Activated naive CD4-positive, alpha-beta T cell treated with anti-CD3 and anti-CD28 coated beads, Interleukin-2, amount 50 U/mL, for 72 hours (primary cell): Measurements from ENCODE around the gene ITPRIPL2. TPM values are rescaled to one million over a fixed set of nuclear protein-coding genes. Genes with fewer than 3 reads are reported as not detected.

Experiments used
- ATAC-seq, 2 donors: fragments of 150-1000 bp; cut with Tn5 transposase; 2 replicates each; pipeline ENCODE4 v1.10.0; 2021; ENCODE audit warnings: mild to moderate bottlenecking in 2 of 2, moderate library complexity in 2 of 2
- DNase-seq, 2 donors: peaks; one replicate each; pipeline ENCODE4 v3.0.0; 2021 to 2022; ENCODE audit warnings: low spot score in 2 of 2
- H3K27ac Mint-ChIP-seq, 2 donors: one replicate each; pipeline ENCODE4 v1.8.0; 2022; ENCODE audit warnings: mild to moderate bottlenecking in 2 of 2, mixed read lengths in 2 of 2
- H3K36me3 Mint-ChIP-seq, 2 donors: one replicate each; pipeline ENCODE4 v1.8.0; 2022; ENCODE audit warnings: mixed read lengths in 2 of 2
- H3K9me3 Mint-ChIP-seq, 2 donors: one replicate each; pipeline ENCODE4 v1.8.0; 2022; ENCODE audit warnings: mixed read lengths in 2 of 2
- total RNA-seq, 2 donors: library from RNA; stranded (reverse); gene quantifications; one replicate each; pipeline ENCODE4 v1.2.3, GENCODE V29; 2022

The ITPRIPL2 gene
- total RNA-seq, 2 donors from 2014 or later = 1.3 to 1.8 TPM

GRCh38 chr16:19088341-19088916, 25.3 kb upstream of the ITPRIPL2 start:
- Mint-ChIP-seq H3K9me3 (peaks cover 4 to 7% of the 10 kb centered on the region in 2 donors), H3K27ac (no peak overlapping the region), H3K36me3 (peaks cover 6 to 7% of the 10 kb centered on the region in 2 donors)
- DNase-seq (no peak), ATAC-seq (no peak)

DNA sequence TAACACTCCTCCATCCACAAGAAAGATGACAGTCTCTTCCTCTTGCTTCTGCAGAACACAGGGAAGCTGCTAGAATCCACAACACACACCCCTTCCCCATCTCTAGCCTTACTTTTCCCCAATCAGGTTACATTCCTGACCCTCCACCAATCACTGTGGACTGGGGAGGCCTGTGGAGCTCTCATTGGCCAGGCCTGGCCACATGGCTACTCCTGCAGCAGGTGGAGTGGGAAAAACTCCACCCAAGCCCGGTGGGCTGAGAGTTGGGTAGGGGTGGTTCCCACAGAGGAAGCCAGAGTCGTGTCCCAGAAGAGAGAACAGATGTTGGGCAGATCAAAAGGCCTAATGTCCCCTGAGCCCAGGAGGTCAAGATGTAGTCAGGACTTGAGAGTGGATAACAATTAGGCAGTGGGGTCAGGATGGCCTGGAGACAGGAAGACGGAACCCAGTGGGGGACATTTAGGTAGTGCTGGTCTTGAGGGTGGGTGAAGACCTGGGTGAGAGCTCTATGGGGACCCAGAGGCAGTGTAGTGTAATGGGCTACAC, 24.3 kb upstream of the ITPRIPL2 start:
- ATAC-seq = no peak
- Mint-ChIP-seq H3K9me3 (peaks cover 4 to 7% of the 10 kb centered on the region in 2 donors), H3K36me3 (peaks cover 6 to 7% of the 10 kb centered on the region in 2 donors), H3K27ac (no peak overlapping the region)
- no peak for DNase-seq

GRCh38 chr16:19090916-19091315, 22.8 kb upstream of the ITPRIPL2 start:
- ATAC-seq (no peak), DNase-seq (no peak)
- no peak overlapping the region for H3K27ac Mint-ChIP-seq
- H3K9me3 Mint-ChIP-seq = peaks cover 4 to 7% of the 10 kb centered on the region in 2 donors
- H3K36me3 Mint-ChIP-seq = peaks cover 6 to 7% of the 10 kb centered on the region in 2 donors

- no peak for ATAC-seq
- Mint-ChIP-seq H3K9me3 (peaks cover 4 to 17% of the 10 kb centered on the region in 2 donors), H3K27ac (no peak overlapping the region), H3K36me3 (peaks cover 8 to 13% of the 10 kb centered on the region in 2 donors)
- DNase-seq = no peak
These were observed 20.9 kb upstream of the ITPRIPL2 start for GRCh38 chr16:19092653-19093410.

DNA sequence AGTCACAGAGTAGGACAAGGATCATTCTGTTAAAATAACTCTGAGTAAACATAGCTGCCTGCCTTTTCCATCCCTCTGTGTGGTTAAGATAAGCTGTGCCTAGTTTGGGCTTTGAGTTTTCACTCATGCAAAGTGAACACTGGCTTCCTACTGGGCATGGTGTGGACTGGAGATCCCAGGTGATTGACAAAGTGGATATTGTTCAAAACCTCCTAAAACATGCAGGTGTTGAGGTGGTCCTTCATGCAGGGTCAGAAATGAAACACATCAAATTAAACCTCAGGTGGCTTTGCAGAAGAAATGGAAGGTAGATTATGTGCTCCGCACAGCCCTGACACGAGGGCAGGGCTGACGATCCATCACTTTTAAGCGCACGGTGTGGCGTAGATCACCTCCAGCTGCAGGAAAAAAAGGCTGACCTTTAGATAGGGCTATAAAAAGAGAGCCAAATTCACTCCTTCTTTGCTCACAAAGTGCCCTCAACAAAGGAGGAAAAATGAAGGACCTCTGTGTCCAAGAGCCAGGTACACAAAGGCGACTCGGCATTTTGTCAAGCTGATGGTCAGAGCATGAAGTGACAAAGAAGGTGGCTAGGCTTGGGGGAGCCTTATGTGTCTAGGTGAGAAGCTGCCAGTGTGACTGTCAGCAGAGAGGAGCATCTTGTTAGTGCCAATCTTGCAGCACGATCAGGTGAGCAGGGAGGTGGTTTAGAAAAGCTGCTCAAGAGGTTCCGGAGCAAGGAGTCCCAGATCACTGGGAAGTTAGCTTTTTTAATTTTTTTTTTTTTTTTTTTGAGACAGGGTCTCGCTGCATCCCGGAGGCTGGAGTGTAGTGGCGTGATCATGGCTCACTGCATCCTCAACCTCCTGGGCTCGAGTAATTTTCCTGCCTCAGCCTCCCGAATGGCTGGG, 19.9 kb upstream of the ITPRIPL2 start:
- DNase-seq (no peak), ATAC-seq (no peak)
- peaks cover 4 to 23% of the 10 kb centered on the region in 2 donors for H3K9me3 Mint-ChIP-seq
- no peak overlapping the region for H3K27ac Mint-ChIP-seq
- H3K36me3 Mint-ChIP-seq = peaks cover 14 to 15% of the 10 kb centered on the region in 2 donors

DNA sequence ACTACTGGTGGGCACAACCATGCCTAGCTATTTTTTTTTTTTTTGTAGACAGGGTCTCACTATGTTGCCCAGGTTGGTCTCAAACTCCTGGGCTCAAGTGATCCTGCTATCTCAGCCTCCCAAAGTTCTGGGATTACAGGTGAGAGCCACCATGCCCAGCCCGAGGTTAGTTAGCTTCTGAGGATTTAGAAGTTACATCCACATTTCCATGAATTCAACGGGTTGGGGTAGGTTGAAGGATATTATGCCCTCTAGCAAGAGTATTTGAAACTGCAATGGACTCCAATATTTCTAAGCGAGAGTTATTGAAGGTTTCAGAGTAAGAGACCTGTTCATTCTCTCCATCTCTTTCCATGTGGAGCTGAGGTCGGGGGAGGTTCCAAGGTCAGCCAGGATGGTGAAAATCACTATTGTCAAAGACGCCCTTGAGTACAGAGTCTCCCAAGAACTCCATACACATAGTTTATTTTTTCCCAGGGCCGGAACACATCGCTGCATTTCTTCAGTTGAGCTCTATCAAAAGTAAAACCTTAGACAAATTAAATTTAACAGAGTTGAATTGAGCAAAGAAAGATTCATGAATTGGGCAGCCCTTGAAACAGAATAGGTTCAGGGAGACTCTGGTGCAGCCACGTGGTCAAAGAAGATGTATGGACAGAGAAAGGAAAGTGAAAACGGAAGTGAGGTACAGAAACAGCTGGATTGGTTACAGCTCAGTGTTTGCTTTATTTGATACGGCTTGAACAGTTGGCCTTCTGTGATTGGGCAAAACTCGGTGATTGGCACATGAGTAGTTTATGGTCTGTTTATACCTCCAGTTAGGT, 19.0 kb upstream of the ITPRIPL2 start:
- peak in 1 of 2 donors; percentile 51 for ATAC-seq
- no peak overlapping the region for H3K27ac Mint-ChIP-seq
- H3K36me3 Mint-ChIP-seq = peaks cover 14 to 15% of the 10 kb centered on the region in 2 donors
- peaks cover 4 to 23% of the 10 kb centered on the region in 2 donors for H3K9me3 Mint-ChIP-seq
- DNase-seq = no peak

DNA sequence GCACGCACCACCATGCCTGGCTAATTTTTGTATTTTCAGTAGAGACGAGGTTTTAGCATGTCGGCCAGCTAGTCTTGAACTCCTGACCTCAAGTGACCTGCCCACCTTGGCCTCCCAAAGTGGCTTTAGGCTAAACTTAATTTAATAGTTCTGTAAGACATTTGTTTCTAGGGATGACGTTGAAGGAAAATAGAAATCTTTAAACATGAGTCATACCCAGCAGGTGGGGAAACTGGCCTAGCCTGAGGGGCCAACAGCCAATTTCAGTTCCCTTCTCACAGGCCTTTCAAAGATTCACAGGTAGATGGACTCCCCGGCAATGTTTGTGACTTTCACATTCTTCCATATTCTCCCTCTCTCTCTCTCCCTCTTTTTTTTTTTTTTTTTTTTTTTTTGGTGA, 18.1 kb upstream of the ITPRIPL2 start:
- H3K27ac Mint-ChIP-seq = no peak overlapping the region
- H3K9me3 Mint-ChIP-seq = peaks cover 4 to 23% of the 10 kb centered on the region in 2 donors
- ATAC-seq (no peak), DNase-seq (no peak)
- H3K36me3 Mint-ChIP-seq = peaks cover 14 to 15% of the 10 kb centered on the region in 2 donors

DNA sequence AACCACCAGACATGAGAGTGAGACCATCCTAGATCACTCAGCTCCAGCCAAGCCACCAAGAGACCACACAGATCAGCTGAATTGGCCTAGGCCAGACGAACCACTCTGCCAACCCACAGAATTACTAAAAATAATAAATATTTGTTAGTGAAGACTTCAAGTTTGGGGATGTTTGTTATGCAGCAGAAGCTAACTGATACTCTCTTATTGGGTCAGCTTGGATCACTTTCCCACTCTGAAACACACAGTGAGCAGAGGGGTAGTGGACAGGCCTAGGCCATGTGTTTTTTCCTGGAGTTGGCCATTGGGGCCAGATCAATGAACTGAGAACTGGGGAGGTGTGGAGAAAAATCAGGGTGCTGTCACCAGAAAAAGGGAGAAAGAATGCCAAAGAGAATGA, 15.6 kb upstream of the ITPRIPL2 start:
- no peak overlapping the region for H3K27ac Mint-ChIP-seq
- ATAC-seq (no peak), DNase-seq (no peak)
- H3K9me3 Mint-ChIP-seq = peaks cover 0 to 15% of the 10 kb centered on the region in 2 donors
- peaks cover 8 to 9% of the 10 kb centered on the region in 2 donors for H3K36me3 Mint-ChIP-seq

GRCh38 chr16:19102187-19102872, 11.4 kb upstream of the ITPRIPL2 start:
- DNase-seq (no peak), ATAC-seq (no peak)
- peaks cover 0 to 11% of the 10 kb centered on the region in 2 donors for H3K9me3 Mint-ChIP-seq
- peaks cover 7 to 9% of the 10 kb centered on the region in 2 donors for H3K36me3 Mint-ChIP-seq
- no peak overlapping the region for H3K27ac Mint-ChIP-seq

DNA sequence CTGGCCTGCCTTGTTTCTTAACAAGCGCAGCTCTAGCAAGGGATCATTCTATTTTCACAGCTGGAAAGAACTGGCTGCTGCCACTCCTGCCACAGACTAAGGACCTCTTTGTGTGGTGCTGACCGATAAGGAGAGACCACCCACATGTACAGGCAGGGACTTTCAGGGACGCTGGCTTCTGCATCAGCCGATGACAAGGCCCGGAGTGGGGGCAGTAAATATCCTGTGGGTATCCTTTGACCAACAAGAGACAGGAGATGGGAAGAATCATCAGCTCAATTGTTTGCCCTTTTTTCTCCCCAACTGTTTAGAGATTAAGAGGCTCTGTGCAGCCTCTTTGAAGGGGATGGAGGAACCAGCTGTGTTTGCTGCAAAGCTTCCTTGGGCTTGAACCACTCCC, 9.2 kb upstream of the ITPRIPL2 start:
- DNase-seq = no peak
- ATAC-seq = no peak
- Mint-ChIP-seq H3K9me3 (no peaks in the 10 kb centered on the region), H3K36me3 (no peaks in the 10 kb centered on the region), H3K27ac (no peak overlapping the region)

DNA sequence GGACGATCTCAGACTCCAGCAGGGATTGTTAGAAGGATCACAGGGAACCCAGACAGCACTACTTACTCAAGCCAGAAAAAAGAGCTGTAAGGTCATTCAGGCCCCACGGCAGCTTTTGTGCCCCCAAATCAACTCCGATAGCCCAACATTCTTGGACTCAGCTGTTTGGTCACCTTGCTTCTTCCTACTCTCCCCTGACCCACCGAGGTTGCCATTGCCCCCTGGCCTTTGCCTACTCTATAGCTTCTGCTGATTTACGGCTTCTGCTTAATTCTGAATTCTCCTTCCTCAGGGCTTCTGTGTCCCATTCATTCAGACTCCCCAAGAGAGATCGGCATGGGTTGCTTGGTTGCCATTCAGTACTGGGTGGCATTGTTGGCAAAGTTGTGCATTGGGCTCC, 8.6 kb upstream of the ITPRIPL2 start:
- no peak overlapping the region for H3K27ac Mint-ChIP-seq
- no peak for DNase-seq
- no peaks in the 10 kb centered on the region for H3K36me3 Mint-ChIP-seq
- no peak for ATAC-seq
- no peaks in the 10 kb centered on the region for H3K9me3 Mint-ChIP-seq

DNA sequence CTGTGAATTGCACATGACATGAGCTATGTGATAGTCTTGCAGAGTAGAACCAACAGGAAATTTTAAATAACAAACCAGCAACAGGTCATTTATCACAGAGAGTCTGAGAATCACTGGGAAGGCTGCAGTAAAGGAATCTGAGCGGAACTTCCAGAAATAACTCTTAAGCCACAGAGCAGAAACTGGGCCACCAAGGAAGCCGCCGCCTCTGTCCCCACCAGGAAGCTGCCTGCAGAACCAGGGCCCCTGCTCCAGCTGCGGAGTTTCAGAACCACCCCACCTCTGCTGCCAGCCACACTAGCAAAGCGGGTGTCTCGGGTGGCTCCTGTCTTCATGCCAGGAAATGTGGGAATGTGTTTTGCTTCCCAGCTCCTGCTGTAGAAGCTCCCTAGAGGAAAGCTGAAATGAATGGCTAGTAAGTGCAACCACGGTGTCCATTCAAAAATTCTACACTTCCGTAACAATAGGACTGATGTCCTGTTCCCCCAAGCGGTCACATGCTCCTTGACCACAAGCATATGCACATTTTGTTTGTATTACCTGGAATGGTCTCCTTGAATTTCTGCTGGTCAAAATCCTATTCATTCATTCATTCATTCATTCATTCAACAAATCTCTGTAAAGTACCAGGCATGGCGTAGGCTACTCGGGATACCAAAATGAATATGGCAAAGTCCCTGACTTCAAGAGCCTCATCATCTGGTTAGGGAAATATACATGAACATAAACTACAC, 7.7 kb upstream of the ITPRIPL2 start:
- DNase-seq (no peak), ATAC-seq (no peak)
- no peak overlapping the region for H3K27ac Mint-ChIP-seq
- no peaks in the 10 kb centered on the region for H3K36me3 Mint-ChIP-seq
- no peaks in the 10 kb centered on the region for H3K9me3 Mint-ChIP-seq

DNA sequence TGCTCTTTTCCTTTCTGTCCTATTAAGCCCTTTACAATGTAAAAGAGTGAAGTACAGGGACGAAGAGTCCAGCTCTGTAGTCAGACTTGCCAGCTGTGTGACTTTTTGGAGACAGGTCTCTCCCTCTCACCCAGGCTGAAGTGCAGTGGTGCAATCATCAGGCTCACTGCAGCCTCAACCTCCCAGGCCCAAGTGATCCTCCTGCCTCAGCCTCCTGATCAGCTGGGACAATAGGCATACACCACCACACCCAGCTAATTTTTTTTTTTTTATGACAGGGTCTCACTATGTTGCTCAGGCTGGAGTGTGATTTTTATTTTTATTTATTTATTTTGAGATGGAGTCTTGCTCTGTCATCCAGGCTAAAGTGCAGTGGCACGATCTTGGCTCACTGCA, 7.1 kb upstream of the ITPRIPL2 start:
- DNase-seq = no peak
- Mint-ChIP-seq H3K36me3 (no peaks in the 10 kb centered on the region), H3K27ac (no peak overlapping the region), H3K9me3 (no peaks in the 10 kb centered on the region)
- no peak for ATAC-seq

- peak overlapping the region in 1 of 2 donors; percentile 51 for H3K27ac Mint-ChIP-seq
- no peak for ATAC-seq
These were observed 5.1 kb upstream of the ITPRIPL2 start for GRCh38 chr16:19108409-19109287.

More at GRCh38 chr16:19108409-19109287, 5.1 kb upstream of the ITPRIPL2 start:
- Mint-ChIP-seq H3K9me3 (no peaks in the 10 kb centered on the region), H3K36me3 (peaks cover 0 to 4% of the 10 kb centered on the region in 2 donors)
- DNase-seq = no peak
